GM21423 (cell line): ENCODE measurements around the gene IGF2BP2.
"Not testable (repeated sequence)": the region's sequence is repeated elsewhere in the genome, so short reads cannot be mapped to it uniquely, and the experiment has no call there.

Experiments used
- ATAC-seq: cut with Tn5 transposase; IDR thresholded peaks from one replicate; pipeline ENCODE4 v1.9.1; 2021; ENCODE audit warnings: mild to moderate bottlenecking, moderate library complexity; ENCODE audit not compliant: unreplicated experiment

IGF2BP2 gene

DNA sequence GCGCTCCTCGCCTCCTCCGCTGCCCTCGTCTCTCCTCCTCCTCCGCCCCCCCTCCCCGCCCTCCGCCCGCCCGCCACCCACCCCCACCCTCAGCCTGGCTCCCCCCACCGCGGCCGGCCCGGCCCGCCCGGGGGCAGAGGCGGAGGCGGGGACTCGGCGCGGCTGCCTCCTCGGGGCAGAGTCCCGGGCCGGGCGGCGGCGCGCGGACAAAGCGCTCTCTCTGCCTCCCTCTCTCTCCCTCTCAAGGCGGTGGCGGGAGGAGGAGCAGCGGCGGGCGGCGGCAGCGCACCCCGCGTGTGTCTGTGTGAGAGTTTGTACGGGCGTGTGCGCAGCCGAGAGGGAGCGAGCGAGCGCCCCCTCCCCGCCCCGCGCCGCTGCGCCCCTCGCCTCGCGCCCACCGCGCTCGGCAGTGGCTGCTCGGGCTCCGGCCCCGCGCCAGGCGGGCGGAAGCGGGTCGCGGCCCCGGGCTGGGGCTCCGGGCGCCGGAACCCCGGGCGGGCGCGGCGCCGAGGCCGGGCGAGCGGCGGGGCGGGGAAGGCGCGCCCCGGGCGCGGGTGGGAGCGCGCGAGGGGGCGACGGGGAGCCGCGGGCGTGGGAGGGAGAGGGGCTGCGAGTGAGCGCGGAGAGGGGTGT lies at the start of gene IGF2BP2:
Gene IGF2BP2 (minus strand): TSS at position 37 of the 633 bp plus-strand sequence. CDS start 82 bp downstream, outside the sequence.
- ATAC-seq = peak; percentile 71

DNA sequence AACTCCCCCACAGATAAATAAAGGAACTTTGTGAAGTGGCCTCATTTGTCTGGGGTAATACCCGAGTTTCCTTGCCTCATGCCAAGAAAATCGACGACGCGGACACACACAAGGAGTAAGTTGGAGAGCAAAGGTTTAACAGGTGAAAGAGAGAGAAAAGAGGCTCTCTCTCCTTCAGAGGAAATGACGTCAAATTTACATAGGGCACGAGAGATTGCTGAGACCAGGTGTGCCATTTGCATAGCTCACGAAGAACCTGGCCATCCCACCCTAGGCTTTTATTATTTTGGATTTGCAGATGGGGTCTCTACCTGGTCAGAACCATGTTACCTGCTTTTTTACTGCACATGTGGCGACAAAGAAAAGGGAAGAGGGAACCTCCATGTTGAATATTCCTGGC lies 49.3 kb upstream of the IGF2BP2 start:
- no peak for ATAC-seq

DNA sequence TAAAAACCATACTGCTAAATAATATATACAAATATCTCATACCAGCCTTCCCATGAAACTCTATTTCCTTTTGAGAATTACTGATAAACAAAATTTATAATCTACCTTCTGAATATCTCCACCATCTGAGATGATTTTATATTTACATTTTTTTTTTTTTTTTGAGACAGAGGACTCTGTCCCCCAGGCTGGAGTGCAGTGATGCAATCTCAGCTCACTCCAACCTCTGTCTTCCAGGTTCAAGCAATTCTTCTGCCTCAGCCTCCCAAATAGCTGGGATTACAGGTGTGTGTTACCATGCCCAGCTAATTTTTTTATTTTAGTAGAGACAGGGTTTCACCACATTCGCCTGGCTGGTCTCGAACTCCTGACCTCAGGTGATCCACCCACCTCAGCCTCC lies 42.8 kb upstream of the IGF2BP2 start:
- ATAC-seq = no peak

DNA sequence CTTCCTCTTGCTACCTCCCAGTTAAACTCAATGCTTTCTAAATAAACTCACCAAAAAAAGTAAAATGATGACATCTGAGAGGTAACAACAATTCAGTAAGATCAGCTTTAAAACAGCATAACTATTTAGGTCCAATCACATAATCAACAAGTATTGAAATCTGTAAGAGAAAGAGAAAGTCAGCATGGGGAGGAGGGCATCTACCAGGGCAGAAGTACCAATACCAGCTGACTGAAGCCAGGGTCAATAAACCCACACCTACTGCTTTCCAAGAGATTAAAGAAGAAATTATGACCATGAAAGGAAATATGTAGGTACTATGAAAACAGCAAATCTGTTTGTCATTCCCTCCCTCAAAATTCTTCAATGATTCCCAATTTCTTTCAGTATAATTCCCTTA lies 42.2 kb upstream of the IGF2BP2 start:
- ATAC-seq = no peak

DNA sequence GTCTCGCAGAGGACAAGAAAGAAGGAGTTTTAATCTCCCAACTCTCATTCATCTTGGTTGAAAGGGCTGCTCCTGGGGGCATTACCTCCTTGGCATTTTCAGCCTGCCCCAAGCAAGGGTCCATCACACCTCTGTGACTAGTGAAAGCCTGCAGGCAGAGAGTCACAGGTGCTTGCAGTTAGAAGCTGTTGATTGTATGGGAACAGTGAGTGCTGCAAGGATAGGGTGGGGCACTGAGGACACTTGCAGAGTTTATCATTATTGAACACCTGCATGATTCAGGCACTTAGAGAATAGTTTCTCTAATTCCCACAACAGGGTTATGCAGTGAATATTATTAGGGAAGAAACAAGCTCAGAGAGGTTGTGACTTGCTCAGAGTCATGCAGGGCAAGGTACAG lies 41.7 kb upstream of the IGF2BP2 start:
- ATAC-seq = no peak

DNA sequence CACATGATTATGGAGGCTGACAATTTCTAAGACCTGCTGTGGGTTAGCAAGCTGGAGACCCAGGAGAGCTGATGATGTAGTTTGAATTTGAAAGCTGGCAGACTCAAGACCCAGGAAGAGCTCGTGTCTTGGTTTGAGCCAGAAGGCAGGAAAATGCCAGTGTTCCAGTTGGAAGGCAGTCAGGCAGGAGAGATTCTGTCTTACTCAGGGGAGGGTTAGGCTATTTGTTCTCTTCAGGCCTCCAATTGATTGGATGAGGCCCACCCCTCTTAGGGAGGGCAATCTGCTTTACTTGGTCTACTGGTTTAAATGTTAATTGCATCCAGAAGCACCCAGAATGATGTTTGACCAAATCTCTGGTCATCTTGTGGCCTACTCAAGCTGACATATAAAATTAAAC lies 40.4 kb upstream of the IGF2BP2 start:
- no peak for ATAC-seq

DNA sequence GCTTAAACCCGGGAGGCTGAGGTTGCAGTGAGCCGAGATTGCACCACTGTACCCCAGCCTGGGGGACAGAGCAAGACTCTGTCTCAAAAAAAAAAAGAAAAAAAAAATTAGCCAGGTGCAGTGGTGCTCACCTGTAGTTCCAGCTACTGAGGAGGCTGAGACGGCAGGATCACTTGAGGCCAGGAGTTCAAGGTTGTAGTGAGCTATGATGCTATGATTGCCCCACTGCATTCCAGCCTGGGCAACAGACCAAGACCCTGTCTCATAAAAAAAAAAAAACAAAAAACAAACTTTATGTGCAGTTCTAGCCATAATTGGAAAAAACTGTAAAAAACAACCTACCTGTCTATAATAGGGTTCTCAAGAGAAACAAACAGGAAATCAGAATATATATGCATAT lies 39.9 kb upstream of the IGF2BP2 start:
- ATAC-seq = no peak

DNA sequence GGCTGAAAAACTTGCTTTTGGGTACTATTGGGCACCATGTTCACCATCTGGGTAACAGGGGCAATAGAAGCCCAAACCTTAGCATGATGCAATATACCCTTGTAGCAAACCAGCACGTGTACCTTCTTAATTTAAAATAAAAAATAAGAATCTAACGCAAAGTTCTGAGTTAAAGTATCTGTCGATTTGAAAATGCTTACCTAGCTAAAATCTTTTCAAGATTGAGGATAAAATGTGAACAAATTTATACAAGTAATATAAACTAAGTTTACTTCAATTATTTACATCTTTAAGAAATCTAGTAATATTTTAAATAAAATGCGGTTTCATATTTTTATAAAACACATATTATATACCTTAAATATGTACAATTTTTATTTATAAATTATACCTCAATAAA lies 38.1 kb upstream of the IGF2BP2 start:
- ATAC-seq = no peak

DNA sequence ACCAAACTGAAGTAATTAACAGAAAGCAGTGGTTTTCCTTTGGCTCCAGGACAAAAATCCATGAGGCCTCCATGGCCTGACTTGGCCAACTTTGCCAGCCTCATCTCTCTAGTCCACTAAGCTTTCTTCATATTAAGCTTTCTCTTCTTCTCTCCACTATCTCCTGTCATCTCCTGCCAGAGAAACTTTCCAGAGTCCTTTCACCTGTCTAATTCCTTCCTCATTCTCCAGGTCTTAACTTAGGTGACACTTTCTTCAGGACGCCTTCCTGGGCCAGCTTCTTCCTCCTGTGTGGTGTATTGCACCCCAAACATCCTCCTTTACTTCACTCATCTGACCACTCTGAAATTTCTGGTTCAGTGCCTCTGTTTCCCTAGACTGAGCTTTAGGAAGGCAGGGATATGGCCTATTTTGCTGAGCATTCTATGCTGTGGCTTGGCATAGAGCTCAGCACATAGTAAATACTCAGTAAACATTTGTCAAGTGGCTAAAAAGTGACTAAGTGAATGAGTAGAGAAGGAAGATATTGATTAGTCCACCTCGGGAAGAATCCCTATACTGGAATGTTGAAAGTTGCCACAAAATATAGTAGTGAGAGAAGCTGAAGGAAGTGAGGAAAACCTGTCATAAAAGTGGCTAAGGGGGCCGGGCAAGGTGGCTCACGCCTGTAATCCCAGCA lies 34.6 kb upstream of the IGF2BP2 start:
- ATAC-seq = no peak

DNA sequence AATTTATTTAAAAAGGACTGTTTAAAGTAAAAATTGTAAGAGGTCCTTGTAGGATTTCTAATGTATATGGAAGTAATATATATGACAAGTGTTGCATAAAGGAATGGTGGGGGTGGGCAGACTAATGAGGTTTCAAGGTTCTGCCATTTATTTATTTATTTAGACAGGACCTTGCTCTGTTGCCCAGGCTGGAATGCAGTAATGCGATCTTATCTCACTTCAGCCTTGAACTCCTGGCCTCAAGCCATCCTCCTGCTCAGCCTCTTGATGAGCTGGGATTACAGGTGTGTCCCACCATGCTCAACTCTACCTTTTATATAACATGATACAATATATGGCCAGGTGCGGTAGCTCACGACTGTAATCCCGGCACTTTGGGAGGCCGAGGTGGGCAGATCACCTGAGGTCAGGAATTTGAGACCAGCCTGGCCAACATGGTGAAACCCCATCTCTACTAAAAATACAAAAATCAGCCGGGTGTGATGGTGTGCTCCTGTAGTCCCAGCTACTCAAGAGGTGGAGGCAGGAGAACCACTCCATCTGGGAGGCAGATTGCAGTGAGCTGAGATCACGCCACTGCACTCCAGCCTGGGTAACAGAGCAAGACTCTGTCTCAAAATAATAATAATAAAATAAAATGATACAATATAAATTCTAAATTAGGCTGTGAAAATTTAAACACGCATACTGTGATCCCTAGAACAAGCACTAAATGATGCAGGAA lies 33.8 kb upstream of the IGF2BP2 start:
- ATAC-seq = no peak

DNA sequence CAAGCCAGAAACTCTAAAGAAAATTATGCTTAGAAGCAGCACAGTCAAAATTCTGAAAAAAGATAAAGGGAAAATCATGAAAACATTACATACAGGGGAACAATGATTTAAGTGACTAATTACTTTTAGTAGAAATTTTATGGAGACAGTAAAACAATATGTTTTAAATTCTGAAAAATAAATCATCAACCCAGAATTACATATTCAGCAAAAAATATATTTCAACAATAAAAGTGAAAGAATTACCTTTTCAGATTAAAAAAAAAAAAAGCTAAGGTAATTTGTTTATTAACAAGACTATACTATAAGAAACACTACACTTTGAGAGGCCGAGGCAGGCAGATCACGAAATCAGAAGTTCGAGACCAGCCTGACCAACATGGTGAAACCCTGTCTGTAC lies 32.4 kb upstream of the IGF2BP2 start:
- no peak for ATAC-seq

DNA sequence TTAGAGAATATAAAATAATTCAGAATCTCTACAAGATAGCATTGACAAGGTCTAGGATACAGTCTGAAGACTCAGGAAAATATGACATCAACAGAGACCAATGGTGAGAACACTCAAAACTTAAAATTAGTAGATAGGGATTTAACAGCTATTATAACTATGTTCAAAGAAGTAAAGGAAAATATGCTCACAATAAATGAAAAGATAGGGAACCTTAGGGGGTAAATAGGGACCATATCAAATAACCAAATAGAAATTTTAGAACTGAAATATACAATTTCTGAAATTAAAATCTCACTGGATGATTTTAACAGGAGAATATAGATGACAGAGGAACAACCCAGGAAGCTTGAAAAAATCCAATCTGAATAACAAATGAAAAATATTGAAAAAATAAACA lies 31.8 kb upstream of the IGF2BP2 start:
- ATAC-seq = no peak

DNA sequence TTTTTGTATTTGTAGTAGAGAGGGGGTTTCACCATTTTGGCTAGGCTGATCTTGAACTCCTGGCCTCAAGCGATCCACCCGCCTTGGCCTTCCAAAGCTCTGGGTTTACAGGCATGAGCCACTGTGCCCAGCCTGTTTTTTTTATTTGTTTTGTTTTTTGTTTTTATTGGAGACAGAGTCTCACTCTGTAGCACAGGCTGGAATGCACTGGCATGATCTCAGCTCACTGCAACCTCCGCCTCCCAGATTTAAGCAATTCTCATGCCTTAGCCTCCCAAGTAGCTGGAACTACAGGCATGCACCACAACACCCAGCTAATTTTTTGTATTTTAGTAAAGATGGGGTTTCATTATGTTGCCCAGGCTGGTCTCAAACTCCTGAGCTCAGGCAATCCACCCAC lies 28.9 kb upstream of the IGF2BP2 start:
- ATAC-seq = not testable (repeated sequence)

DNA sequence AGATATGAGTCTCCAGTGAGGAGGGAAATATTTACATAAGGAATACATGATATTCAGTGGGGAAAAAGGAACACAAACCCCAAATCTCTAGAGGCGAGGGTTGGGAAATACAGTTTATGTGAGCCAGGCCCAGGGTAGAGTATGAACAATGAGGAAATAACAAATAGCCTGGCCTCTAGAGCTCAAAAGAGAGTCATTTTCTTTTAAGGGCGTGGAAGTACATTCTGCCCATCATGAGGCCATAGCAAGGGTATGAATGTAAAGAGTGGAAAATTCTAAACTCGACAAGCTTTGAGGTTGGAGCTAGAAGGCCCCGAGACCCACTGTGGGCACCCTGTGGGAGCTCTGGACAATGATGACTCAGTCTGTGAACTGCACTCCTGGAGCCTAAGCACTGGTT lies 27.8 kb upstream of the IGF2BP2 start:
- ATAC-seq = no peak

DNA sequence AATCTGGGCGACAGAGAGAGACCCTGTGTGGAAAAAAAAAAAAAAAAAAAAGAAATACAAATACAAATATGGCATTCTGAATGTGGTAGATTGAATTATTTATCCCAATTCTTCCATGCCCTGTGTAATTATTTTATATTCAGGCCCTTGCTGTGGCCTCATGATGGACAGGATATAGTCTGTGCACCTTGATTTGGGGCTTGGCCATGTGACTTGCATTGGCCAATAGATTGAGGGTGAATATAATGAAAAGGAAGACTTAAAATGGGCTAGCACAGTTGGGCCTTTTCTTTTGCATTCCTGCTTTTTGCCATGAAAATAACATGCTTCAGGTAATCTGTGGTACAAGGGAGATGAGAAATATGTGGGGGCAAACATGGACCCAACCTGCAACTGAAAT lies 27.1 kb upstream of the IGF2BP2 start:
- ATAC-seq = no peak

DNA sequence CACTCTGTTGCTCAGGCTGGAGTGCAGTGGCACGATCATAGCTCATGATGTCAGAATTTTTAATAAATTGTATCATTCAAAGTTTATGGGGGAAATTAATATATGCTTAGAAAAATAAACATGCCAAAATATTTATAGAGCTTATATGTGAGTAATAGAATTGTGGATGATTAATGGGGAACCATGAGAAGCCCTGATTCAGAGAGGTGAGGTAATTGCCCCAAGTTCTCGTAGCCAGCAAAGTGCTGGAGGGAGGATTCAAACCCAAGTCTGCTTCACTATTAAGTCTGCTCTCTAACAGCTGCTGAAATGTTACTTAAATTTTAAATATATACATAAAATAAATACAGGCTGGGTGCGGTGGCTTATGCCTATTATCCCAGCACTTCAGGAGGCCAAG lies 26.2 kb upstream of the IGF2BP2 start:
- ATAC-seq = no peak

DNA sequence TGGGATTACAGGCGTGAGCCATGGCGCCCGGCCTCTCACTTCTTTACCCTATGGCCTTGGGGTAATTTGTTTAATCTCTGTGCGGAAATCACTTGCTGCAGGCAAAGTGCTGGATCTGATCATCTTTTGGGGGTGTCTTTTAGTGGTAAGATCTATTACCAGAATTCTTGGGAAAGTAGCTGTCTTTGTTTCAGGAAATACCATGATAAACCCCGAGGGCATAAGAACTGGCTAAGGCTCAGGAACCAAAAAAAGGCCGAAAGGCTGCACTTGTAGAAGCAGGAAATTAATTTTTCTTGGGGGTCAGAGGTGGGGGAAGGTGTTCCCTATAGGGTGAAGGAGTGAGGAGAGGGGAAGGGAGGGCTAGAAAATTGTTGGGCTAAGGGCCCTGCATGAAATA lies 22.7 kb upstream of the IGF2BP2 start:
- no peak for ATAC-seq

DNA sequence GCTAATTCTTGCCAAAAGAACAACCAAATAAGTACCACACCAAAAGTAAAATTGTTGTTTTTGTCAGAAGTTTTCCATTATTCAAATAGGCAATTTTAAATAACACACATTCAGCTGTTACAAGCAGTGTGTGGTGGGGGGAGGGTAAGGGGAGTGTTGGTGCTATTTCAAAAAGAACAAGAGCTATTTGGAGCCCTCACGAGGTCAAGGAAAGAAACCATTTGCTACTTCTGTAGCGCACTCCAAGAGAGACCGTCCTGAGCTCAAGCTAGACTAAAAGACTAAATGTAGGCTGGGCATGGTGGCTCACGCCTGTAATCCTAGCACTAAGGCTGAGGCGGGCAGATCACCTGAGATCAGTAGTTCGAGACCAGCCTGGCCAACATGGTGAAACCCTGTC lies 21.2 kb upstream of the IGF2BP2 start:
- no peak for ATAC-seq

DNA sequence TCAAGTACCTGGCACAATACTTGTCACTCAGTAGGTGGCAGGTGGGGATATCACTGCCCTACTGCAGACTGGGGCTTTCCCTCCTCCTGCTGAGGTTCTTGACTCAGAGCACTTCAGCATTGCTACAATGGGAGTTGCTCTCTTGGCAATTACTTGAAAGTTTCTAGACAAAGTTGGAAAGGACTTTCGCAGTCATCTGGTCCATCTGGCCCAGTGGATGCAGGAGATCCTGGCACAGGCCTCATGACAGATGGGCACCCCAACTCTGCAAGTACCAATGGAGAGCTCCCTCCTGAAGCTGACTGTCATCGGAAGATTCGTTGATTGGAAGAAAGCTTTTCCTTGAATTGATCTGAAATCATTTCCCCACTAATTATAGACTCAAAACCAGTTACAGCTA lies 19.2 kb upstream of the IGF2BP2 start:
- ATAC-seq = no peak

DNA sequence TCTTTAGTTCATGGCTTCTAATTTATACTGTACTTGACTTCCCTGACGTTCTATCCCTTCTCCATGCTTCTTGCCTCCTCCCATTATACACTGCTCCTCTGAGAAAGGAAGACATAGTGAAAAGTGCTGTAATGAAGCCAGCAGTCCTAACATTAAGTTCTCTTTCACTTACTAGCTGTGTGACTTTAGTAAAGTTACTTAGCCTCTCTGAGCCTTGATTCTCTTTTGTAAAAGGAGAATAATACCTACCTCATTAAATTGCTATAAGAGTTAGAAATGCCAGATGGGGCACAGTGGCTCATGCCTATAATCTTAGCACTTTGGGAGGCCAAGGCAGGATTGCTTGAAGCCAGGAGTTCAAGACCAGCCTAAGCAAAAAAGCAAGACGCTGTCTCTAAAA lies 18.8 kb upstream of the IGF2BP2 start:
- ATAC-seq = no peak

DNA sequence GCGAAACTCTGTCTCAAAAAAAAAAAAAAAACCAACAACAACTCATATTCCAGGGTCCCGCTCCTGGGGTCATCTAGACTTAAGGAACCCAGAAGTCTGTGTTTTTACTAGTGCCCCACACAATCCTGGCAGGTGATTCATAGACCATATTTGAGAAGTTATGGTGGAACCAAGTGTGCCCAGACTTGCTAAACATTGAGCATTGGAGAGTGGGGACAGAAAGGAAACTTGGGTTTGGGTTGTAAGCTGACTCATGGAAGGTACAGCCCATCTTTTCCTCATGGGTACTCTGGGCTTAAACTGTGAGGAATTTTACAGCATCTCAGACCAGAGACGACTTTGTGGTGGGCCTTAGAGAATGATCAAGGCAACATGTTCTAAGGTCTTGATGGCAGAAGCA lies 18.3 kb upstream of the IGF2BP2 start:
- ATAC-seq = no peak

DNA sequence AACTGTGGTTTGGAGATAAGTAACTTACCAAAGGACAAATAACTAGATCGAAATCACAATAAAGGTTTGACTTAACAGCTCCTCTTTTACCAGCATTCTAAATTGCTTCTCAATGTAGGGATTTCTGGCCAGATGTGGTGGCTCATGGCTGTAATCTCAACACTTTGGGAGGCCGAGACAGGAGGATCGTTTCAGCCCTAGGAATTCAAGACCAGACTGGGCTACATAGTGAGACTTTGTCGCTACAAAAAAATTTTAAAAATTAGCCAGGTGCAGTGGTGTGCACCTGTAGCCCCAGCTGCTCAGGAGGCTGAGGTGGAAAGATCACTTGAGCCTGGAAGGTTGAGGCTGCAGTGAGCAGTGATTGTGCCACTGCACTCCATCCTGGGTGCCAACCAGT lies 17.4 kb upstream of the IGF2BP2 start:
- no peak for ATAC-seq
